ENCODE results near the gene RIPK3. TPM values are rescaled to one million over a fixed set of nuclear protein-coding genes. Genes with fewer than 3 reads are reported as not detected.
"Not testable (repeated sequence)": the region's sequence is repeated elsewhere in the genome, so short reads cannot be mapped to it uniquely, and the experiment has no call there.

RIPK3 gene
- total RNA-seq, 1 experiment from 2014 or later, result 0.35 TPM

GRCh38 chr14:24388474-24389179 is 48.8 kb upstream of the RIPK3 start:
- H3K23me2 ChIP-seq (ENCODE audit: insufficient read length, low read depth, low read length, poor library complexity, severe bottlenecking), result no peaks in the 10 kb centered on the region
- no peak overlapping the region for H3K4ac ChIP-seq (ENCODE audit: low read depth, low read length)
- no peak for TF ChIP-seq CTCF (conservative IDR thresholded peaks at IDR 0.05)
- H2BK20ac ChIP-seq (ENCODE audit: low read depth, low read length, poor library complexity, severe bottlenecking), result no peak overlapping the region
- no peaks in the 10 kb centered on the region for H3K4me1 ChIP-seq (ENCODE audit: insufficient read depth, low read length)
- no peaks in the 10 kb centered on the region for H3K27me3 ChIP-seq (ENCODE audit: insufficient read depth, low read length)
- no peak overlapping the region for H3K9ac ChIP-seq (ENCODE audit: extremely low read depth, insufficient read length, low read length)
- no peaks in the 10 kb centered on the region for H3K79me1 ChIP-seq (ENCODE audit: insufficient read depth, low read depth, low read length, poor library complexity, severe bottlenecking)
- WGBS (ENCODE audit: extremely low coverage, insufficient read length, low lambda C conversion rate), result no CpG with 5 or more reads among the region's 2 CpGs
- no peak overlapping the region for H2AK5ac ChIP-seq (ENCODE audit: insufficient read length, low read length)
- H2BK15ac ChIP-seq (ENCODE audit: low read depth, low read length), result no peak overlapping the region
- H2AFZ ChIP-seq (ENCODE audit: low read length), result no peak overlapping the region
- no peak overlapping the region for H4K8ac ChIP-seq (replicated peaks; ENCODE audit: insufficient read length, low read depth, low read length)
- no peak overlapping the region for H3T11ph ChIP-seq (ENCODE audit: low read length)
- Mint-ChIP-seq H3K36me3 (ENCODE audit: insufficient read depth in 1 of 3, low read depth in 3 of 3) (no peaks in the 10 kb centered on the region), H3K4me1 (peaks cover 17 to 20% of the 10 kb centered on the region in 2 experiments), H3K9me3 (no peaks in the 10 kb centered on the region), H3K4me3 (no peak overlapping the region), H3K27me3 (ENCODE audit: low read depth) (peaks cover 6% of the 10 kb centered on the region), H3K27ac (no peak overlapping the region)
- H3K79me2 ChIP-seq (ENCODE audit: insufficient read depth, low read length), result no peaks in the 10 kb centered on the region; the same call in 1 of the 2 replicates
- DNase-seq, result no peak
- H4K91ac ChIP-seq (ENCODE audit: insufficient read length, low read depth, low read length), result no peak overlapping the region
- no peaks in the 10 kb centered on the region for H3K9me3 ChIP-seq (ENCODE audit: control insufficient read depth, low read depth, low read length)
- no peak overlapping the region for H3K27ac ChIP-seq (ENCODE audit: insufficient read length, low read depth, low read length)
- no peak overlapping the region for H3K18ac ChIP-seq (ENCODE audit: insufficient read length, low read depth, low read length)
- no peak overlapping the region for H2BK120ac ChIP-seq (ENCODE audit: low read depth, low read length, poor library complexity, severe bottlenecking)
- no peaks in the 10 kb centered on the region for H4K20me1 ChIP-seq (ENCODE audit: control insufficient read depth, insufficient read depth, insufficient read length)
- no peak overlapping the region for H3K23ac ChIP-seq (ENCODE audit: insufficient read length, low read depth, low read length)
- no peak overlapping the region for H3K14ac ChIP-seq (ENCODE audit: insufficient read depth, low read length)
- H2BK5ac ChIP-seq (ENCODE audit: insufficient read length, low read length), result no peak overlapping the region
- no peak overlapping the region for H3K56ac ChIP-seq (ENCODE audit: insufficient read length, low read depth, low read length)
- no peak overlapping the region for H3K4me2 ChIP-seq (ENCODE audit: insufficient read depth, insufficient read length, low read length)
- no peak overlapping the region for H4K5ac ChIP-seq (ENCODE audit: insufficient read length, low read depth, low read length)
- H2BK12ac ChIP-seq (ENCODE audit: insufficient read length, low read depth, low read length), result no peak overlapping the region

- H4K8ac ChIP-seq (replicated peaks; ENCODE audit: insufficient read length, low read depth, low read length); H3K14ac ChIP-seq (ENCODE audit: insufficient read depth, low read length); H3K79me1 ChIP-seq (ENCODE audit: insufficient read depth, low read depth, low read length, poor library complexity, severe bottlenecking); H4K5ac ChIP-seq (ENCODE audit: insufficient read length, low read depth, low read length); H3K27me3 Mint-ChIP-seq (ENCODE audit: low read depth); H4K20me1 ChIP-seq (ENCODE audit: control insufficient read depth, insufficient read depth, insufficient read length); H2BK20ac ChIP-seq (ENCODE audit: low read depth, low read length, poor library complexity, severe bottlenecking); H3K23me2 ChIP-seq (ENCODE audit: insufficient read length, low read depth, low read length, poor library complexity, severe bottlenecking); H2BK120ac ChIP-seq (ENCODE audit: low read depth, low read length, poor library complexity, severe bottlenecking); H2BK12ac ChIP-seq (ENCODE audit: insufficient read length, low read depth, low read length); H3K9me3 Mint-ChIP-seq; H3K27me3 ChIP-seq (ENCODE audit: insufficient read depth, low read length); H3K9me3 ChIP-seq (ENCODE audit: control insufficient read depth, low read depth, low read length); H3K27ac Mint-ChIP-seq; H2AK5ac ChIP-seq (ENCODE audit: insufficient read length, low read length); H3K56ac ChIP-seq (ENCODE audit: insufficient read length, low read depth, low read length); H3T11ph ChIP-seq (ENCODE audit: low read length); H2BK5ac ChIP-seq (ENCODE audit: insufficient read length, low read length); H3K79me2 ChIP-seq (ENCODE audit: insufficient read depth, low read length); H3K4ac ChIP-seq (ENCODE audit: low read depth, low read length); H3K23ac ChIP-seq (ENCODE audit: insufficient read length, low read depth, low read length); H3K4me2 ChIP-seq (ENCODE audit: insufficient read depth, insufficient read length, low read length); H3K36me3 Mint-ChIP-seq (ENCODE audit: insufficient read depth in 1 of 3, low read depth in 3 of 3); DNase-seq; H3K18ac ChIP-seq (ENCODE audit: insufficient read length, low read depth, low read length); H3K4me1 ChIP-seq (ENCODE audit: insufficient read depth, low read length); H2BK15ac ChIP-seq (ENCODE audit: low read depth, low read length); H2AFZ ChIP-seq (ENCODE audit: low read length); H3K4me3 Mint-ChIP-seq; H3K27ac ChIP-seq (ENCODE audit: insufficient read length, low read depth, low read length); H4K91ac ChIP-seq (ENCODE audit: insufficient read length, low read depth, low read length); H3K9ac ChIP-seq (ENCODE audit: extremely low read depth, insufficient read length, low read length): not testable (repeated sequence)
- WGBS (ENCODE audit: extremely low coverage, insufficient read length, low lambda C conversion rate), result no CpG with 5 or more reads among the region's 5 CpGs
- H3K4me1 Mint-ChIP-seq, result peaks cover 13 to 16% of the 10 kb centered on the region in 2 experiments
Measured at GRCh38 chr14:24387579-24387978, 47.8 kb upstream of the RIPK3 start.
